Amniotic epithelial cell (primary cell): ENCODE results near the gene POLD2.
A peak's percentile ranks its signal among the peaks of the same experiment; 100 is the strongest.
"Not testable (repeated sequence)": the region's sequence is repeated elsewhere in the genome, so short reads cannot be mapped to it uniquely, and the experiment has no call there.

ENCODE experiments used
- DNase-seq: peaks from one replicate; pipeline ENCODE4 v3.0.0-alpha.2; 2010; ENCODE audit warnings: low read depth

Gene POLD2

DNA sequence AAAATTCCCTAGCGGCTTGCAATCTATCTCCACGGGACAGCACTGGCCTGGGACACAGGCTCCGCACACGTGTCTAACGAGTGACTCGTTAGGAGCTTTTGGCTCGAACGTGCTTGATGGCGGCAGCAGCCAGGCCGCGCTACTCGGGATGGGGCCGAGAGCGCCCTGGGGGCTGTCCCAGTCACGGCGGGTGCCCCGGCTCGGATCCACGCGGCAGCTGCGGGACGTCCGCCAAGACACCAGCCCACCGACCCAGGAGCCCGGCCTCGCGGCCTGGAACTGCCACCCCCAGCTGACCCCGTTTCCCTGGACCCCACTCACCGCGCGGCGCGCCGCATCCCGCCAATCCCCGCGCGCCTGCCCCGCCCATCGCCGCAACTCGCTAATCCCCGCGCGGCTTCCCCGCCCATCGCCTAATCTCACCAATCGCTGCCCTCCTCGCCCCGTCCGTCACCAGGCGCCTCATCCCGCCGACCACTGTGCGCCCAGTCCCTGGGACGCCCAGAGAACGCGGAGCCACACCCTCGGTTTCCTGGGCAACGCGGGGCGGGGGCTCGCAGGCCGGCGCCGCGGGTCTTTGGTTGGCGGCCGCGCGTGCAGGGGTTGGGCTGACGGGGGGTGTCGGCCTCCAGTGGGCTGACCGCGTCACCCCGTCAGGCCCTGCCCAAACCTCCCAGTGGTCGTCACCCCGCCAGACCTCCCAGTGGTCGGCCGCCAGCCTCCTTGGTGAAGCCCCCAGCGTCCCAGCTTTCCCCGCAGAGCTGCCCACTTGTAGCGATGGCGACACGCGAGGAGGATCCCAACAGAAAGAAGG is at the start of gene POLD2:
Gene POLD2 (minus strand): TSS at position 359 of the 814 bp plus-strand sequence. CDS start 1,495 bp downstream, outside the sequence.
- DNase-seq = peak; percentile 92

DNA sequence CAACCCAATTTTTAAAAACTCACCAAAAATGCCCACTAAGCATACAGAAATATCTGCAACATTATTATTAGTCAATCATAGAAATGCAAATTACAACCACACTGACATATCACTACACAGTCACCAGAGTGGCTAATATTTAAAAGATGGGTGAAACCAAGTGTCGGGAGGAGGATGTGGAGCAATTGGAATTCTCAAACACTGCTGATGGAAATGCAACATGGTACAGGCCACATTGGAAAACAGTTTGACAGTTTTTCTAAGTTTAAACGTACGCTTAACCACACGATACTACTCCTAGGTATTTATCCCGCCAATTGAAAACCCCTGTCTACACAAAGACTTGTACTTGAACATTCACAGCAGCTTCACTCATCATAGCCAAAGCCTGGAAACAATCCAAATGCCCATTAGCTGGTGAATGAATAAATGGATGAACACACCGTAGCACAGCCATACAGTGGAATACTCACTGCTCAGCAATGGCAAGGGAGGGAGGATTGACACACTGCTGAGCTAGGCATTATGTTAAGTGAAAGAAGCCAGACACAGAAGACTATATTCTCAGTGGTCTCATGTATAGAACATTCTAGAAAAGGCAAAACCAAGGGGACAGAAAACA is 49.6 kb upstream of the POLD2 start:
- DNase-seq = no peak

DNA sequence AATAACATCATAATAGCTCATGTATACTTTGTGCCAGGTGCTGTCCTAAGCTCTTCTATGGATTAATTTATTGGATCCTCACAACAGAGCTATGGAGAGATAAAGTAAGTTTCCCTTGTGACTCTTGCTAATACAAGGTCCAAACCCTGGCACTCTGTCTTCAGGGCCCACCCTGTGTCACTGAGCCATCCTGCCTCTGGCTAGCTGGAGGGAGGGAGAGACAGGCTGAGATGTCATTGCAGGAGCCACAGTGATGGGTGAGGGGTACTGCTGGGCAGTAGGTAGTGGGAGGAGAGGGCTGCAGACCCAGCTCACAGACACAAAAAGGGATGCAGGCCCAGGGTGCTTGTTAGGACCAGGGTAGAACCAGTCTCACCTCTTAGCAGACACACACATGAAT is 49.0 kb upstream of the POLD2 start:
- DNase-seq = no peak

DNA sequence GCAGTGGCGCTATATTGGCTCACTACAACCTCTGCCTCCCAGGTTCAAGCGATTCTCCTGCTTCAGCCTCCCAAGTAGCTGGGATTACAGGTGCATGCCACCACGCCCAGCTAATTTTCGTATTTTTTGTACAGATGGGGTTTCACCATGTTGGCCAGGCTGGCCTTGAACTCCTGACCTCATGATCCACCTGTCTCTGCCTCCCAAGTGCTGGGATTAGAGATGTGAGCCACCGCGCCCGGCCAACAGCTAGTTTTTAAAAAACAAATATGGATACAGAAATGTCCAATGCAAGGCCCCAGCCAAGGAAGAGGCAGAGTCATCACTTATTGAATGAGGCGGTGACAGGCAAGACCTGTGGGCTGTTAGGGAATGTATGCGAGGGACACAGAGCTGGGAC is 48.6 kb upstream of the POLD2 start:
- DNase-seq = not testable (repeated sequence)

DNA sequence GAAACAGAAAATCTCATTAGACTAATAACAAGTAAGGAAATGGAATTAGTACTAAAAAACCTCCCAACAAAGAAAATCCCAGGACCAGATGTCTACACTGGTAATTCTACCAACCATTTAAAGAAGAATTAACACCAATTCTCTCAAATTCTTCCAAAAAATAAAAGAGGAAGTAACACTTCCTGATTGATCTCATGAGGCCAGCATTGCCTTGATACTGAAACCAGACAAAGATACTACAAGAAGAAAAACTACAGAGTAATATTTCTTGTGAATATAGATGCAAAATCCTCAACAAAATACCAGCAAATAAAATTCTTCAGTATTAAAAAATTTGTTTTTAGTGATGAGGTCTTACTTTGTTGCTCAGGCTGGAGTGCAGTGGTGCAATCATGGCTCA is 44.6 kb upstream of the POLD2 start:
- no peak for DNase-seq

GRCh38 chr7:44163591-44163990 is 40.2 kb upstream of the POLD2 start:
- peak; percentile 94 for DNase-seq

DNA sequence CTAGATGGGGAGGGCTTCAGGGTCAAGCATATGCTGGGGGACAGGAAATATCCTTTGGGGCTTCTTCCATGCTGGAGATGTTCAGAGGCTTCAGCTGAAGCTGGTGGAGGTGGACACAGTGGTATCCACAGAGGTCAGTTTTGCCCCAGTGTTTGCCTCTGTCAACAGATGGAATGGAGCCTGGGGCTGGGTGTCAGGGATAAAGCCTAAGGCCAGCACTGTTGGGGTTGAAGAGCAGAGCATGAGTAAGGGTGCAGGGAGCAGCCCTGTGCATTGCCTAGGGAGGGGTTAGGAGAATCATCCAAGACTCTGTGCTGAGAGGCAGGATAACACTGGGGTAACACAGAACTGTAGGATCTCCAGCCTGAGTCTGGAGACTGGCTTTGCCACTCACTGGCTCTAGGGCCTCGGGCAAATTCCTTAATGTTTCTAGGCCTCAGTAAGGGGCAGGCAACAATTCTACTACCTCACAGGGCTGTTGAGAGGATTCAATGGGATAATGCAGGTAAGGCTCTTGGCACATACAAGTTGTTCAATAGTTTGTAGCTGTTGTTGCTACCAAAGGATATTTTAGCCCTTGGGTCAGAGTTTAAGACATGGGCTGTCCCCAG is 39.5 kb upstream of the POLD2 start:
- no peak for DNase-seq

- DNase-seq = peak; percentile 47
These were observed 38.8 kb upstream of the POLD2 start for GRCh38 chr7:44162179-44162578.

GRCh38 chr7:44161371-44161770 is 38.0 kb upstream of the POLD2 start:
- DNase-seq = no peak

GRCh38 chr7:44159824-44160630 is 36.7 kb upstream of the POLD2 start:
- no peak for DNase-seq

GRCh38 chr7:44158873-44159631 is 35.7 kb upstream of the POLD2 start:
- DNase-seq = no peak

GRCh38 chr7:44158096-44158872 is 34.9 kb upstream of the POLD2 start:
- DNase-seq = no peak

- no peak for DNase-seq
These were observed 34.0 kb upstream of the POLD2 start for GRCh38 chr7:44157116-44158080.

GRCh38 chr7:44156453-44157010 is 33.2 kb upstream of the POLD2 start:
- no peak for DNase-seq

- no peak for DNase-seq
These were observed 32.1 kb upstream of the POLD2 start for GRCh38 chr7:44155191-44156185.

- peak; percentile 42 for DNase-seq
These were observed 31.4 kb upstream of the POLD2 start for GRCh38 chr7:44154703-44155102.

- no peak for DNase-seq
These were observed 30.6 kb upstream of the POLD2 start for GRCh38 chr7:44153948-44154335.
